ENCODE data around the gene DOCK11.
"Not testable (repeated sequence)": the region's sequence is repeated elsewhere in the genome, so short reads cannot be mapped to it uniquely, and the experiment has no call there.

Gene DOCK11

DNA sequence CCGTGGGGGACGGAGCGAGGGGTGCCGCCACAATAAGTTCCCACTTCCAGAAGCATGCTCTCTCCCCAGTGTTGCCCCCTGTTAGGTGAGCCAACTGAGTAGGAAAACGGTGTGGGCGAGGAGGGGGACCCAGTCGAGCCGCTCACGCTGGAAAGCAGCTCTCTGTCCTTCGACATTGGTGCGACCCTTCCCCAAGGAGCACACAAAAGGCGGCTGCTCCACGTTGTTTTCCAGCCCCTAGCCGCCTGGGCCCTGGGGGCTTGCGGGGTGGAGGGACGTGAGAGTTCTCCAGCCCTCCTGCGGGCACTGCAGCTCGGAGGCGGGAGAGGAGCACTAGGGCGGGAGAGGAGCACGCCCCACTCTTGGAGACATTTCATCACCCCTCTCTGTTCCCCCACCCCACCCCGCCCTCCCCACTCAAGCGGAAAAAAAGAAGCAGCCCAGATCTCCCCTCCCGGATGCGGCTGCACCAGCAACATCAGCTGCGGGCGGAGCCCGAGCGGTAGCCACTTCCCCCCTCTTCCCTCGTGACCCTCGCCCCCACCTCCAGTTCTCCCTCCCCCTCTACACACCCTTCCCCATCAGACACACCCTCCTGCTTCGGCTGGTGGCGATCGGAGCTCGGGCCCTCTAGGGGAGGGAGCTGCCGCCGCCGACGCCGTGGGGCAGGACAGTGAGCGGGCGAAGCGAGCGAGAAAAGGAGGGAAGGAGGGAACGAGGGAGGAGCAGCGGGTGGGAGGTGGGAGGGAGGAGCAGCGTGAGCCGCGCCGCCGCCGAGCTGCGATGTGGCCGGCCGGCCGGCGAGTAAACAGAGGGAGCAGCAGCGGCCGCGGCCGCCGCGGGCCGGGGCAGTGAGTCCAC lies at the start of gene DOCK11:
Gene DOCK11 (plus strand): TSS at position 755 of the 861 bp plus-strand sequence. CDS start 157 bp downstream, outside the sequence.
- DNase-seq: peak; percentile 55

DNA sequence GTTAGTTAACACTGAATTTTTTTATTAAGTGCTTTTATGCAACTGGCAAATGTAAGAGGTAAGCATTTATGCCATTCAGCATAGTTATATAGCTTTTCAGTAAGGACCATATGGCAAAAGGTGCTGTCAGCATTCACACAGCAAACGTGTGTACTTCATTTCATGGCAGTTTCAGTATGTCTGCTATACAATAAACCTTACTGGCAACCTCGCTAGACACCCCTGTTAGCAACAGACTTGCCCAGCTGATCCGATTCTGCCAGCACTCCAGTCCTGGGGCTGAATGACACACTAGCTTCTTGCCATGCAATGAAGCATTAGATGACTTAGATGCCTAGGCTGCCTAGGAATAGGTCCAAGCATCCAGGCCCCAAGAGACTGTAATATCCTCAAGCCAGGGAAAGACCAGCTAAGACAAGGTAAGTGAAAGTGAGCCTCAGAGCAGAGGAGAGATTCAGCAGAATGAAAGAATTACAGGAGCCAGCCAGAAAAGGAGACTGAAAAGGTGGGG lies 47.3 kb upstream of the DOCK11 start:
- DNase-seq: no peak

DNA sequence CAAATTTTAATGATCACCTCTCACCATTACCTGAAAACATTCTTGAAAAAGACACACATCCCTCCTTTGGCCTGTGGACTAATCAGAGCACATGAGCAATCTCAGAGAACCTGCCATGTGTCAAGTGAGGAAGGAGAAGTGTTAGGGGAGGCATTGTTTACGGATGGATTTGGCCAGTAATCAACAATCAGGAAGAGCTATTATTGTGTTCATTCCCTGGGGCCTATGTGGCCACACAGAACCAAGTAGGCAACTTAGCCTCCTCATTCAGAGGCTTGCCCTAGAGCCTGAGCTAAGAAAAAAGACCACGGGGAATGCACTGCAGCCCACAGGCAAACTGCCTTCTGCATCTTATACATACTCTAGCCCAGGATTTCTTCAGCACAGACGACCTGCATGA lies 40.6 kb upstream of the DOCK11 start:
- peak; percentile 0 for DNase-seq

DNA sequence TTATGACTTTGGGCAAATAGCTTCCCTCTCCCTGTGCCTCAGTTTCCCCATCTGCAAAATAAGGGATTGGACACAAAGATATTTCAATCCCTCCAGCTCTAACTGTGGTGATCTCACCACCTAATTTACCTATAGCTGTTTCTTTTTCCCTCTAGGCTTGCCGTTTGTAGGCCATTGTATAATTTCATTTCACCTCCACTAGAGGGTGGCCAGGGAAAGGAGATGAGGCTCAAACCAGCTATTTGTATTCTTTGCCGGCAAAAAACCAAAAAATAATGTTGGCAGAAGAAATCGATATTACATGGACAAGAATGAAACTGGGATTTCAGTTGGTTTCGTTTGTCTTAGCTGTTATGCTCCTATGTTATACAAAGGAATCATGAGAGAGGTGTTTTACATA lies 36.1 kb upstream of the DOCK11 start:
- peak; percentile 32 for DNase-seq

DNA sequence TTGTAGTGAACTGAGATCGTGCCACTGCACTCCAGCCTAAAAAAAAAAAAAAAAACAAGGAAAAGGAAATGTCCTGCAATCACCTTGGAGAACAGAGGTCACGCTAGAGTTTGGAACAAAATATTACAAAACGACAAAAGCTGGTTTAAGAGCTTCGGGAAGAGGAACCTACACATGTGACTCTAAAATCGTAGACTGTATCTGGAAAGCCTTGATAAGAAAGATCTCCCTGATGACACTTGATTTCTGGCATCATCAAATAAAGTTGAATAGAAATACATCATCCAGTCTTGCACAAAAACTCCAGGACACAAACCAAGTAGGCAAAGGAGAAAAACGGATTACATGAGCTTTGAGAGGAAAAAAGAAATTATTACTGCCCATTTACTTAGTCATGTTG lies 31.1 kb upstream of the DOCK11 start:
- DNase-seq: no peak

DNA sequence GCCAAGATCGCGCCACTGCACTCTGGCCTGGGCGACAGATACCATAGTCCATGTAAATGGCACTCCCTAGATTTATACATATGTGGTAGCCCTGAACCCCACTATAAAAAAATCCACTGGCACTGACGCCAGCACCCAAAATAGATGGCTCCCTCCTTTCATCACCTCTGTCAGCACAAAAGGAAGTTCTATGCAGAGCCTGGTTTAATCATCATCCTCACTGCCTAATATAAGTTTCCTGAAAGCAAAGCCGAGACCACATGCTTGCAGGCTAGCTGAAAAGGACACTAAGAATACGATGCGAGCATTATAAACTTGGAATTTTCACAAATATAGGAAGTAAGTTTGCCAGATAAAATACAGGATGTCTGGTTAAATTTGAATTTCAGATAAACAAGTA lies 27.5 kb upstream of the DOCK11 start:
- DNase-seq: no peak

DNA sequence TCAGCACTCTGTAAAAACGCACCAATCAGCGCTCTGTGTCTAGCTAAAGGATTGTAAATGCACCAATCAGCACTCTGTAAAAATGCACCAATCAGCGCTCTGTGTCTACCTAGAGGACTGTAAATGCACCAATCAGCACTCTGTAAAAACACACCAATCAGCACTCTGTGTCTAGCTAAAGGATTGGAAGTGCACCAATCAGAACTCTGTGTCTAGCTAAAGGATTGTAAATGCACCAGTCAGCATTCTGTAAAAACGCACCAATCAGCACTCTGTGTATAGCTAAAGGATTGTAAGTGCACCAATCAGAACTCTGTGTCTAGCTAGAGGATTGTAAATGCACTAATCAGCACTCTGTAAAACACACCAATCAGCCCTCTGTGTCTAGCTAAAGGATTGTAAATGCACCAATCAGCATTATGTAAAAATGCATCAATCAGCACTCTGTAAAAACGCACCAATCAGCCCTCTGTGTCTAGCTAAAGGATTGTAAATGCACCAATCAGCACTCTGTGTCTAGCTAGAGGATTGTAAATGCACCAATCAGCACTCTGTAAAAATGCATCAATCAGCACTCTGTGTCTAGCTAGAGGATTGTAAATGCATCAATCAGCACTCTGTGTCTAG lies 24.8 kb upstream of the DOCK11 start:
- not testable (repeated sequence) for DNase-seq

DNA sequence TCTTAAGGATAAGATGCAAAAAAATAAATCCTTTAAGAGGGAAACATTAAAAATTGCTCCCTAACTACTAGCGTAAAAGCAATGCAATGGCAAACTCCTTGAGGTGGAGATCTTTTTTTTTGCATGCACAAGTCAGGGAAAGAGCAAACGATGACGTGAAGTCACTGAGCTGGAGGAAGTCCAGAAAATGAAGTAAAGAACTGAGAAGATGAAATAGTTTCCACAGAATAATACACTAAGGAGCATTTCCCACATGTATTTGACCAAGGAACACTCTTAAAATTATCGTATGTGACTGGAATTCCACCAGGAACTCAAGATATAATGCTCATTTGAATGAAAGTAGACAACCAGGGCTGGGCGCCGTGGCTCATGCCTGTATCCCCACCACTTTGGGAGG lies 21.0 kb upstream of the DOCK11 start:
- no peak for DNase-seq

DNA sequence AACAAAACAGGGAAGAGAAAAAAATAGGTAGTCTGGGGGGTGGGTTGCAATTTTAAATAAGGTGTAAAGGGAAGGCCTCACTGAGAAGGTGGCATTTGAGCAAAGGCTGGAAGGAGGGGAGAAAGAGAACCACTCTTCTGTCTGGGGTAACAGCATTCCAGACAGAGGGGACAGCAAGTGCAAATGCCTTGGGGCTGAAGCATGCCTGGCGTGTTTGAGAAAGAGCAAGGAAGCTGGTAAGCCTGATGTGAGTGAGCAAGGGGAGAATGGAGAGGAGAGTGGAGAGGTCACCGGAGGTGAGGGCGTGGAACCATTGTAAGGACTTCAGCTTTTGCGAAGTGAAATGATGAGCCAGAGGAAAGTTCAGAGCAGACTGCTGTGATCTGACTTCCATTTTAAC lies 19.7 kb upstream of the DOCK11 start:
- no peak for DNase-seq

DNA sequence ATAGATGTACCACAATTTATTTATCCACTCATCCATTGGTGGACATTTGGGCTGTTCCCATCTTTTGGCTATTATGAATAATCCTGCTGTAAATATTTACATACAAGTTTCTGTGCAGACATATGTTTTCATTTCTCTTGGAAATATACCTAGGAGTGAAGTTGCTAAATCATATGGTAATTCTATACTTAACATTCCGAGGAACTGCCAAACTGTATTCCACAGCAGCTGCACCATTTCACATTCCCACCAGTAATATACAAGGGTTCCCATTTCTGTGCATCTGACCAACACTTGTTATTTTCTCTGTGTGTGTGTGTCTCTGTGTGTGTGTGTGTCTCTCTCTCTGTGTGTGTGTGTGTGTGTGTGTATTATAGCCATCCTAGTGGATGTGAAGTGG lies 15.4 kb upstream of the DOCK11 start:
- no peak for DNase-seq

DNA sequence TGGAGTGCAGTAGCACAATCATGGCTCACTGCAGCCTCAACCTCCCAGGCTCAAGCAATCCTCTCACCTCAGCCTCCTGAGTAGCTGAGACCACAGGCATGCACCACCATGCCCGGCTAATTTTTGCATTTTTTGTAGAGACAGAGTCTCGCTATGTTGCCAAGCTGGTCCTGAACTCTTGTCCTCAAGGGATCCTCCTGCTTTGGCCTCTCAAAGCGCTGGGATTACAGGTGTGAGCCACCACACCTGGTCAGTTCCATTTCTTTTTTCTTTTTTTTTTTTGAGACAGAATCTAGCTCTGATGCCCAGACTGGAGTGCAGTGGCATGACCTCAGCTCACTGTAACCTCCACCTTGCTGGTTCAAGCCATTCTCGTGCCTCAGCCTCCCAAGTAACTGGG lies 13.2 kb upstream of the DOCK11 start:
- DNase-seq: not testable (repeated sequence)

DNA sequence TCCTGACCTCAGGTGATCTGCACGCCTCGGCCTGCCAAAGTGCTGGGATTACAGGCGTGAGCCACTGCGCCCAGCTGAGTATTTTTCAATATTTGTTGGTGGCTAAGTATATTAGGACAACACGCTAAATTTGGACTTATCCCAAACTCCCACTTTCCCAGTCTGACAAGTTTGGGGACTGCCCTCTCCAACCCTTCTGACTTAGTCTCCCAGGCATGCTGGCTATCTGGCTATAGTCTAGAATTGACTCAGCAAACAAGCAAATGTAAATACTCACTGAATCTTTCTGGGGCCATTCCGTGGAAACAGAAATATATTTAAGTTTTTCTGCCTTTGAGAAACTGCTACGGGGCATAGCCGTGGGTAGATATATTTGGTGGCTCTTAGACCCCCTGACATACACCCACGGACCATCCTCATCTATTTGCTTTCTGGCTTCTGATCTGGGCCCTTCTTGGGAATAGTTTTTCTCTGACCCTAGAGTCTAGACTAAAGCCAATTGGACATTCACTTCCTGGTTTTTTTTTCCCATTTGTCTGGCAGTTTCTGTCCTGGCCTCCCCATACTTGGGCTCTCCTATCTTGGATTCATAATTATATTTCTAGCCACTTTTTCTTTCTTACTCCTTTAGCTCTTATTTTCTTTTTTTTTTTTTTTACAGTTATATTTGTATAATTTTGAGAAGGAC lies 11.3 kb upstream of the DOCK11 start:
- no peak for DNase-seq

DNA sequence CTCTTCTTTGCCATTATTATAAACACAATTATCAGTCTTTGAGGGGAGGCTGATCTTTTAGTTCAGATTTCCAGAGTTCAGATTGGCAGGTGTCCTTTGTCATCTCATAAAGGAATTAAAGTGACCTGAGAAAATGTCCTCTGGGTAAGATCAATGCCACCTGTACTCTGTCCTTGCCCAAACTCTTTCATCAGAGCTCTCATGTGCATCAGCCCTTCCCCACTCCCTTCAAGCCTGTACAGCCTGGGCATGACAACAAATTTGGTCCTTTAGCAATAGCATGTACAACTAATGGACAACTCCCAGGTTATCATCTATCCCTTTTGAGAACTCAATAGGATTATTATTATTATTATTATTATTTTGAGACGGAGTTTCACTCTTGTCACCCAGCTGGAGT lies 8.9 kb upstream of the DOCK11 start:
- not testable (repeated sequence) for DNase-seq

DNA sequence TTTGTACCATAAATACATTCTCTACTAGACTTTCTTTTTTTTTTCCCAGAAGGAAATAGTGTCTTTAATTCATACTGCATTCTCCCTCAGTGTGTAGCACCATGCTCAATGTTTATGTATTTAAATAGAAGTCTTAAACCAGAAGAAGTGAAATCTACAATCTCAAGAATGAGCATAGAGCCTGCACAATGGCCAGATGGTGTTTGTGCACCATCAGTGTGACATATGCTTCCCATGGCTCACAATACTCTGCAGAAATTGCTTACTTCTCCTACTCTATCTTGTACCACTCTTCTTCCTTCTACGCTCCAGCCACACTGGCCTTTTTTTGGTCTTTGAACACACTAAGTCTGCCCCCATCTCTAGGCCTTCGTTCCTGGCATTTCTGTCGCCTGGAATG lies 2.6 kb upstream of the DOCK11 start:
- no peak for DNase-seq

DNA sequence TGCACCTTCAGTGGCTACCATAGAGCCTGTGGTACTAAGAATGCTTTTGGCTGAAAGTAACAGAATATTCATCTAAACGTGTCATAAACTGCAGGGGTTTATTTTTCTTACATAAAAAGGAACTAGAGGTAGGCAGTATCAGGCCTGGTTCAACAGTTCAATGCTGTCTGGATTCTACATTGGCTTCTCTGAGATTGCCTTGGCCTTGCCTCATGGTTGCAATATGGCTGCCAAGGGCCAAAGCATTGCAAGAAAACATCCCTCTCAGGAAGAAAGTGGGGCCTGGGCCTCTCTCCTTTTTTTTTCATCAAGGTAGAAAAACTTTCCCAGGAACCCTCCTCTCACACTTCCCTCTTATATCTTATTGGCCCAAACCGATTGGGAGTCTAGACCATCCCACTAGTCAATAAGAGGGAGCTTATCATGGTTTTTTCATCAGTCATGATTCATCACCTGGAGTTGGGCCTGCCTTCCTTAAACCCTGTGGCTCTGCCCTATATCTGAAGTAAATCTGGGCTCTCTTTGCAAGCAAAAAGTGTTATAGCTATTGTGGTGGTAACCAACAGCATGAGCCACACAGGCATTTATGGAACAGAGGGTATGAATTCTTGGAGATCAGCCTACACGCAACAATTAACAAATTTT lies 1.8 kb upstream of the DOCK11 start:
- no peak for DNase-seq

DNA sequence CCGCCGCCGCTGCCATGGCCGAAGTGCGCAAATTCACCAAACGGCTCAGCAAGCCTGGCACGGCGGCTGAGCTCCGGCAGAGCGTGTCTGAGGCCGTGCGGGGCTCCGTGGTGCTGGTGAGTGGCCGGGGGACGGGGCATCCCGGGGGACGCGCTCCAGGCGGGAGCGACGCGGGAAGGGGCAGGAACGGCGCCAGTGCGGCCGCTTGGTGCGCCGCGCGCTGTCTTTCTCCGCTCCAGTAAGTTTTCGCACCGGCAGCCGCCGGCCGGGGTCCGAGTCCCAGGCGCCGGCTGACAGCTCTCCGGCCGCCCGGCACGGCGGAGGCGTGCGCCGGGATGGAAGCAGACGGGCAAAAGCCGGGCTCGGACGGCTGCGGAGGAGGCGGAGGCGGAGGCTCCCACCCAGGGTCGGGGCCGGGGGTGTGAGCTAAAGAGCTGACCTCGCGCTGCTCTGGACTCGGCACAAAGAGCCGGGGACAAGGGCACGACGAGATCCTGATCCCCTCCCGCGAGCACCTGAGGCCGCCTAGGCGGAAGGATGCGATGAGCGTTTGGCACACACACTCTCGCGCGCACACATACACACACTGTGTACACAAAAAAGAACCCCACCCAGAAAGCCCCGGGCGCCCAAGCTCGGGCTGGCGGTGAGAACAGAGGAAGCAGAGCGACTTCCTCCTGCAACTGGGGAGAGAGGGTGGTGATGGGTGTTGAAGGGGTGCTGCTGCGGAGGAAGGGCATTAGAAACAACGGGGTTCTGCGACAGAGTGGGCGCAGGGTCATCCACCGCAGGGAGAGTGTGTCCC lies 545 bp downstream of the DOCK11 start:
- DNase-seq: peak; percentile 40

DNA sequence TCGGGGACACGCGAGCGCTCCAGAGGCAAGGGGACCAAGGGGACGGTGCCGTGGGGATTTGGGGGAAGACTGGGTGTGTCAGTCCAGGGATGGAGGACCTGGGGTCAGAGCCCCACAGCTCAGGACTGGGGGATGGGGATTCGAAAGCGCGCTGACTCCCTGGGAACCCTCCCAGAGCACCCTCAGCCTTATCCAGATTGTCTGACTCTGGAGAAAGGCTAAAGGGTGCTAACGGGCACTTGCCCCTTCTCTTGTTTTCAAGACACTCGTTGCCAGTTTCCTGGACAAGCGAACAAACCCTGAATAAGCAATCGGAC lies 1.1 kb downstream of the DOCK11 start:
- no peak for DNase-seq

DNA sequence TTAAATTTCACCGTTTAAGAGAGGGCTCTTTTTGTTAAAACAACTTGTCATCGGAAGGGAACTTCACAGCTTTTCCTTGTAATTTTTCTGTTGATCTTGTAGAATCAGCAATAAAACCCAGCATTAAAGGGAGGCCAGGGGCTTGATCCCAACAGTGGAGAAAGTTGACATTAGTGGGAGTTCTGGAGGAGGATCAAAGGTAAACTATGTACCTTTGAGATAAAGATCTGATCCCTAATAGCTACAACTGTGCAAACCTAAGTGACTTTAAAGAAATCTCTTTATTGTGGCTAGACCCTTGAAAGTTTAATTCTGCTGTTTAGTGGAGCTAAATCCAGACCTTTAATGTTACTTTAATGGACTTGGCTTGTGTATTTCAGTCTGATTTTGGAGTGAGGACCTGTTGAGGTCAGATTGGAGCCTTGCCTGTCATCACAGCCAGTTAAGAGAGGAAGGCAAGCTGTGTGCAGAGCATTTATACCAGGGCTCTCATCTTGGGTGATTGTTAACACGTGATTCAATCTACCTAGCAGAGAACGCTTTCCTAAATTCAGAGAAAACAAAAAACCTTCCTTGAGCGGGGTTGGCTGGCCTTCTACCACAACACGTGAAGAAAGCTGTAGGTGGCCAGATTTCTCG lies 1.7 kb downstream of the DOCK11 start:
- DNase-seq: no peak

DNA sequence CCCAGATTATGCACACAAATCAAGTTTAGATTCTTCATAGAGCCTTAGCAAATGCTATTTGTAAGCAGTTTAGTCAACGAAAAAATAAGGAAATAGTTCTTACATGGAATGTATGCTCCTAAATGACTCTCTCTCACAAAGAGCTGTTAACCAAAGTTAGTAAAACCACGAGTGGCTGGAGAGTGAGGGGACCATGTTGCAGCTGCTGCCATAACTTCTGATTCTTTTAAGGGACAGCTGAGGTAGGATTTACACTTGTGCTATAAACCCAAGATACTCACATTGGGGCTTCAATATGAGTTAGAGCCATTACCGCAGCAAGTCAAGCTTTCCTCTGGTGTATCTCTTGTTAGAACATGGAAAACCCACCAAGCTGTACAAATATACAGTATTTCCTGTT lies 2.7 kb downstream of the DOCK11 start:
- DNase-seq: no peak

DNA sequence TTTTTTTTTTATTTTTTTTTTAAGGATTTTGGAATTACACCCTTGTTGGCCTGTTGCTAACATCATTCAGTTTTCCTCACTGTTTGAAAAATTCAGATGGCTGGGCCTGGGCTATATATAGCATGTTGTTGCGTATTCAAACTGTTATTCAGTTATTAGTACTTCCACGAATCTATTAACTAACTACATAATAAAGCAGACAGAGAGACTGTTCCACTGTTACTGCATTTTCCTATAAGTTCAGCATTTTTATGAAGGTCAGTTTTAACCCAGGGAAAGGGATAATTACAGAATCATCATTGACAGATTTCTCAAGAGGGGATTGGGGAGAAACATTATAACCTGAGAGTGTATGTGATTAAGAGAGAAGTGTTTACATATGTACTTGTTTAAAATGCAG lies 3.1 kb downstream of the DOCK11 start:
- no peak for DNase-seq

DNA sequence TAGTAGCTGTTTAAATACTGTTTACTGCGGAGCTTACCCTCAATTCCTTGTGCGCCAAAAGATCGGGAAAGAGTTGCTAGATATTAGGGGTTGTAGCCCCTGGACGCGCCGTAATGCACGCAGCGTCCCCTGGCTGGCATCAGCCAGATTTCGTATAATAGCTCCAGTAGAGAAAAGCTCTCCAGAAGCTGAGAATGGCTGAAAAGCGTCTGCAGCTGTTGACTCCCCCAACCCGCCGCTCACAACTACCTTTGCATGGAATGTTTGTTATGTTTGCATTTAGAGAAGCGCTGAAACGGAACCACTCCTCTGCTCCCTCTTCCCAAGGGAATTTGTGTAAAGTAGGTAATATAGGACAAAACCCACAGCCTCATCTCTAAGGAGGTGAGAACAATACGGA lies 3.7 kb downstream of the DOCK11 start:
- DNase-seq: no peak

DNA sequence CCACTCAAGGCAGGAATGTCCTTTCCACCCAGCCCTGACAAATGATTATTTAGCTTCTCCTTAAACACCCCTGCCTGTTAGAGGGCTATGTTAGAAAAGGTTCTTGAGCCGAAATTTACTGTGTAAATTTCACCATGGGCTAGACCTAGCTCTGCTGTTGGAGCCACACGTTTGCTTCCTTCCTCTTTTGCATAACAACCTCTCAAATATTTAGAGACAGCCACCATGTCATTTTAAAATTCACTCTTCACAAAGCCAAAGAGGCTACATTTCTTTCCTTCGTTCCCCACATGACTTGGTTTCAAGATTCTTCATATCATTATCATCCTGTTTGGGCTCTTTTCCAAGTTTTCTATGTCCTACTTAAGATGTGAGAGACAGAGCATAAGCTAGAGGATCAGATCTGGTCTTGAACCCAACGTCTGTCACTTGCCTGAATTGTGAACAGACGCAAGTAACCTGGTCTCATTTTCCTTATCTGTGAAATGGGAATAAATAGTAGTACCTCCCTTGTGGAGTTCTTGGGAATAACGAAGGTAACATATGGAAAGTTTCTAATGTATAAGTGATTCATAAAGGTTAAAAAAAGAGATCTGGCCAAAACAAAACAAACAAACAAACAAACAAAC lies 6.7 kb downstream of the DOCK11 start:
- DNase-seq: no peak

Data from COR-L47 (cell line).